Esophagus muscularis mucosa (tissue), 4 donors: ENCODE data around the gene ASB9. TPM values are rescaled to one million over a fixed set of nuclear protein-coding genes. Genes with fewer than 3 reads are reported as not detected.

Experiments used
- DNase-seq: peaks from one replicate; pipeline ENCODE4 v3.0.0-alpha.2; 2017; ENCODE audit errors: extremely low spot score
- H3K27ac ChIP-seq, 4 donors: fragments of 200-600 bp; sonication (generic); replicated peaks in 1 of 4; 1 replicate in 3 of 4; 2 replicates in 1 of 4; pipeline ENCODE4 v1.5.1; 2016 to 2019; ENCODE audit warnings: mild to moderate bottlenecking in 1 of 4
- H3K27me3 ChIP-seq, 4 donors: fragments of 200-600 bp; sonication (generic); one replicate each; pipeline versions ENCODE4 v1.5.1 to v1.6.0; 2016 to 2019
- H3K36me3 ChIP-seq, 4 donors: fragments of 200-600 bp; sonication (generic); one replicate each; pipeline ENCODE4 v1.5.1; 2016 to 2019
- H3K4me1 ChIP-seq, 4 donors: fragments of 200-600 bp; sonication (generic); one replicate each; pipeline ENCODE4 v1.5.1; 2016 to 2019
- H3K4me3 ChIP-seq, 4 donors: fragments of 200-600 bp; sonication (generic); 1 replicate in 2 of 4; 2 replicates in 2 of 4; pipeline ENCODE4 v1.5.1; 2016 to 2019; ENCODE audit warnings: mild to moderate bottlenecking in 4 of 4, moderate library complexity in 1 of 4
- H3K9me3 ChIP-seq, 4 donors: fragments of 200-600 bp; sonication (generic); 1 replicate in 3 of 4; 2 replicates in 1 of 4; pipeline ENCODE4 v1.5.1; 2016 to 2019
- EP300 ChIP-seq: sonication (generic); formaldehyde crosslinking; IDR thresholded peaks from one replicate; pipeline ENCODE4 v1.6.1; 2017; ENCODE audit warnings: antibody characterized with exemption
- POLR2A ChIP-seq: fragments of 450-650 bp; IDR thresholded peaks from one replicate; pipeline ENCODE4 v1.6.1; 2017; ENCODE audit warnings: antibody characterized with exemption, moderate library complexity, mild to moderate bottlenecking, low read depth
- POLR2AphosphoS5 ChIP-seq, 2 donors: sonication (generic); formaldehyde crosslinking; IDR thresholded peaks; one replicate each; pipeline ENCODE4 v1.6.1; 2017; ENCODE audit warnings: antibody characterized with exemption in 2 of 2
- WGBS: methylation state at CpG from one replicate; pipeline ENCODE4 v1.1.5; 2018; 5-methylcytosine and 5-hydroxymethylcytosine counted together
- intact Hi-C: fragments of 100-400 bp; cut with DNase I; formaldehyde crosslinking; loops from one replicate; pipeline ENCODE4 v1.15.1; 2023
- total RNA-seq, 4 donors: library from RNA; depleted of rRNA; stranded (reverse); fragments of >200 nt; gene quantifications; one replicate each; pipeline versions ENCODE4 v1.1.0 to v1.2.1, GENCODE V29; 2016
- TF ChIP-seq, protein P1 (sequence below), 3 experiments: fragments of 200-600 bp in 2 of 3; fragments of 450-650 bp in 1 of 3; sonication (generic) in 2 of 3; IDR thresholded peaks; one replicate each; pipeline ENCODE4 v1.5.1; 2017 to 2019; ENCODE audit warnings: antibody characterized with exemption in 3 of 3, mild to moderate bottlenecking in 2 of 3, moderate library complexity in 1 of 3

ASB9 gene
- total RNA-seq, 4 donors from 2014 or later = 2.1 to 3.9 (median 2.6) TPM

DNA sequence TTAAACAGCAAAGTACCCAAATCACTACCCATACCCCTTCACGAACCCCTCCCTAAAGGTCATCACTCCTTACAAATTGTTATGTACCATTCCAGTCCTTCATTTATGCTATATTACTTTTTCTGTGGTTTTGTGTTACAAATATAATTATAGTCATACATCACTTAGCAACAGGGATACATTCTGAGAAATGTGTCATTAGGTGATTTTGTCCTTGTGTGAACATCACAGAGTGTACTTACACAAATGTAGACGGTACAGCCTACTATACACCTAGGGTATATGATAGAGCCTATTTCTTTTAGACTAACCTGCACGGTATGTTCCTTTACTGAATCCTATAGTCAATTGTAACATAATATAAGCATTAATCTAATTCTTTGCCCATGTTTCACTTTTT, 61.9 kb downstream of the ASB9 start:
- no peak for TF ChIP-seq EP300
- TF ChIP-seq POLR2AphosphoS5 (IDR thresholded peaks at IDR 0.05) = no peak
- no peak for TF ChIP-seq POLR2A
- TF ChIP-seq, protein P1, sequence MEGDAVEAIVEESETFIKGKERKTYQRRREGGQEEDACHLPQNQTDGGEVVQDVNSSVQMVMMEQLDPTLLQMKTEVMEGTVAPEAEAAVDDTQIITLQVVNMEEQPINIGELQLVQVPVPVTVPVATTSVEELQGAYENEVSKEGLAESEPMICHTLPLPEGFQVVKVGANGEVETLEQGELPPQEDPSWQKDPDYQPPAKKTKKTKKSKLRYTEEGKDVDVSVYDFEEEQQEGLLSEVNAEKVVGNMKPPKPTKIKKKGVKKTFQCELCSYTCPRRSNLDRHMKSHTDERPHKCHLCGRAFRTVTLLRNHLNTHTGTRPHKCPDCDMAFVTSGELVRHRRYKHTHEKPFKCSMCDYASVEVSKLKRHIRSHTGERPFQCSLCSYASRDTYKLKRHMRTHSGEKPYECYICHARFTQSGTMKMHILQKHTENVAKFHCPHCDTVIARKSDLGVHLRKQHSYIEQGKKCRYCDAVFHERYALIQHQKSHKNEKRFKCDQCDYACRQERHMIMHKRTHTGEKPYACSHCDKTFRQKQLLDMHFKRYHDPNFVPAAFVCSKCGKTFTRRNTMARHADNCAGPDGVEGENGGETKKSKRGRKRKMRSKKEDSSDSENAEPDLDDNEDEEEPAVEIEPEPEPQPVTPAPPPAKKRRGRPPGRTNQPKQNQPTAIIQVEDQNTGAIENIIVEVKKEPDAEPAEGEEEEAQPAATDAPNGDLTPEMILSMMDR (IDR thresholded peaks at IDR 0.05) = no peak
- Histone ChIP-seq H3K4me3 (no peak overlapping the region), H3K27me3 (no peaks in the 10 kb centered on the region), H3K4me1 (no peaks in the 10 kb centered on the region), H3K36me3 (no peaks in the 10 kb centered on the region), H3K27ac (no peak overlapping the region), H3K9me3 (no peaks in the 10 kb centered on the region)
- 68% methylated on average over 3 of the region's 3 CpGs for WGBS
- no peak for DNase-seq
- intact Hi-C loops = no loop called here

- Histone ChIP-seq H3K4me3 (no peak overlapping the region), H3K4me1 (no peaks in the 10 kb centered on the region), H3K27me3 (no peaks in the 10 kb centered on the region), H3K36me3 (no peaks in the 10 kb centered on the region), H3K27ac (no peak overlapping the region), H3K9me3 (no peaks in the 10 kb centered on the region)
- 48% methylated on average over 1 of the region's 1 CpG for WGBS
- intact Hi-C loops = no loop called here
- TF ChIP-seq, protein P1 (IDR thresholded peaks at IDR 0.05) = no peak
- TF ChIP-seq POLR2AphosphoS5 (IDR thresholded peaks at IDR 0.05) (no peak), EP300 (no peak), POLR2A (no peak)
- DNase-seq = no peak
These were observed 62.5 kb downstream of the ASB9 start for GRCh38 chrX:15207384-15207783.

DNA sequence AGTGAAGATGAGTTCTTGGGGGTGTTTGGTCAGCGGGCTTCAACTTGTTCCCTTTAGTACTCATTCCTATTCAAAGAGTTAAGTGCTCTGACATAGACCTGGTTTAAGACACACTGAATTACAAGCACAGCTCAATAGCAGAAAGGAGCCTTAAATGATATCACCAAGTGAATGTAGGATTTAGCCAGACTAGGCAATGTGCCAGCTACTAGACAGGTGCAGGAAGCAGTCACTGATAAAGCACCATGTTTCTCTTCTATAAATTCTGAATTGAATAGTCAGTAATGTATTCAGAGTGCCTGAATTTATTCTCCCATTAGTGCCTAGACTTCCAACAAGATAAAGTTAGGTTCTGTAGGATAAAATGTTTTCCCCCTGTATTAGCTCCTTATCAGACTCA, 63.6 kb downstream of the ASB9 start:
- Histone ChIP-seq H3K27ac (no peak overlapping the region), H3K27me3 (no peaks in the 10 kb centered on the region), H3K9me3 (no peaks in the 10 kb centered on the region), H3K4me1 (no peaks in the 10 kb centered on the region), H3K36me3 (no peaks in the 10 kb centered on the region), H3K4me3 (no peak overlapping the region)
- DNase-seq = no peak
- 85% methylated on average over 1 of the region's 1 CpG for WGBS
- intact Hi-C loops = no loop called here
- TF ChIP-seq EP300 = no peak
- no peak for TF ChIP-seq POLR2AphosphoS5 (IDR thresholded peaks at IDR 0.05)
- no peak for TF ChIP-seq POLR2A

GRCh38 chrX:15204130-15204751, 65.6 kb downstream of the ASB9 start:
- H3K27ac ChIP-seq = no peak overlapping the region
- WGBS = 69% methylated on average over 4 of the region's 4 CpGs
- no peaks in the 10 kb centered on the region for H3K4me1 ChIP-seq
- H3K27me3 ChIP-seq = no peaks in the 10 kb centered on the region
- no peak for DNase-seq
- intact Hi-C loops = no loop called here
- H3K36me3 ChIP-seq = no peaks in the 10 kb centered on the region
- TF ChIP-seq POLR2A = no peak
- TF ChIP-seq, protein P1 (IDR thresholded peaks at IDR 0.05) = no peak
- TF ChIP-seq POLR2AphosphoS5 (IDR thresholded peaks at IDR 0.05) = no peak
- no peak for TF ChIP-seq EP300
- H3K4me3 ChIP-seq = no peak overlapping the region
- H3K9me3 ChIP-seq = no peaks in the 10 kb centered on the region

DNA sequence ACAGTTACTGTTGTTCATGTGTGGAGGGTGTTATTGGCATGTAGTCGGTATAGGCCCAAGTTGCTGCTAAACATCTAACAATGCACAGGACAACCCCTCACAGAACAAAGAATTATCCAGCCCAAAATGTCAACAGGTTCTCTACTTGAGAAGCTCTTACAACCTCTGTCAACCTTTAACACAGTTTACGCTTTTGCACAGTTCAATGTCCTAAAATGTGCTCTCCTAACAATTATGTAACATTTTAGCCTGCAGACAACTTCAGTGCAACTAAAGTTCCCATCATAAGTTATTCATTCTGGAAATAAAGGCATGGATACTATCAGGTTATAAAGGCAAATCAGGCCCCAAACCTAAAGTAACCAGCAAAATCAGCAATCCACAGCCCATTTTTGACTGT, 66.2 kb downstream of the ASB9 start:
- no peak for TF ChIP-seq POLR2A
- TF ChIP-seq, protein P1 (IDR thresholded peaks at IDR 0.05) = no peak
- no peak for TF ChIP-seq POLR2AphosphoS5 (IDR thresholded peaks at IDR 0.05)
- TF ChIP-seq EP300 = no peak
- WGBS = 84% methylated on average over 2 of the region's 2 CpGs
- intact Hi-C loops = no loop called here
- H3K27me3 ChIP-seq = no peaks in the 10 kb centered on the region
- no peak overlapping the region for H3K4me3 ChIP-seq
- no peaks in the 10 kb centered on the region for H3K4me1 ChIP-seq
- H3K36me3 ChIP-seq = no peaks in the 10 kb centered on the region
- no peak overlapping the region for H3K27ac ChIP-seq
- H3K9me3 ChIP-seq = no peaks in the 10 kb centered on the region
- DNase-seq = no peak
